ENCODE measurements around the gene CPS1.

CPS1 gene

DNA sequence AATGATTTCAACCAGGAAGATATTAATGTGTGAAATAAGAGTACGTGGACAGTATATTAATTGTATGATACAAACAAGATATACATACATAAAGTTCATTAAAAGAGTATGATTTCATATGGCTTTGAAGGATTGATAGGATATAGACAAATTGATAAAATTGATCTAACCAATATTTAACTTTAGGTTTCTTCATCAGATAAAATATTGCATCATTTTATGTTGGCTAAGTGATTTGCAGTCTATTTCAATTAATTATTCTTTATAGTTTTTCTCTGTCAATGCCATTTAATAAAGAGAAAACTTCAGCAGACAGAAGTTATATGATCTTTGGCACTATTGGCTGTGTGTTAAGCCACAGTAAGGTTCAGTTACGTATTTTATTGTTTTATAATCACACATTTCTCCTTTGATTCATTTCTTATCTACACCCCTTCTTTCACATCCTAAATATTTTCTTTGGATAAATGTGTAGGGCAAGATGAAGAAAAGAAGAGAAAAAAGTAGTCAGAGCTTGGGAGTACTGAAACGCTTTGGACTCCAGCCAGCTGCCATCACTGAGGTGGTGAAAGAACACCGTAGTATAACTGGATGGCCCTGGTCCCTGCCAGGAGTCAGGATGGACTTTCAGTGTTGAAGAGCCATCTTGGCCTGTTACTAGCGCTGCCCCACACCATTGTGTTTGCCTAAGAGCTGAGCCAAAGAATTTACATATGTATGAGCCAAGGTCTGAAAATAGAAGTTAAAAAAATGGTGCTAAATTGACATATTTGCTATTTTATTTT lies 9.8 kb upstream of the CPS1 start:
- no peaks in the 10 kb centered on the region for H3K79me2 ChIP-seq (ENCODE audit: insufficient read depth, low read length)

DNA sequence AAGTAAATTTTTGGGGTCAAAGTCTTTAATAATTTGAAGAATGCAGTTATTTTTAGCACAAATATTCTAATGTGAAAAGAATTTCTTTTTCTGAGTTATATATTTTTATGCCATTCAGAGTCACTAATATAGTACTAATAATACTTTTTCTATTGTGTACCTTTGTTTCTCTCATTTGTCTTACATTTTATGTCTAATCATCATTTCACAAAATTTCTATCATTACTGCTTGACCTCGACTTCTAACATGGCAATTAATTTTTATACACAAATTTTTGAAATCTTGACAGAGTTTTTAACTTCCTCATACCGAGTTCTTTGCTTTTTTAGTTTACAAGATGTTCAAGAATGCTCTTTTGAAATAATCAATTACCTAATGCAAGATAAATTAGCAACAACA lies 8.4 kb upstream of the CPS1 start:
- no peak overlapping the region for H2AFZ ChIP-seq (ENCODE audit: low read length)
- no peak overlapping the region for H3K4me3 ChIP-seq (ENCODE audit: low read length, poor library complexity, severe bottlenecking)
- H3K4me2 ChIP-seq (ENCODE audit: low read depth, low read length, poor library complexity, severe bottlenecking): no peak overlapping the region
- H3K4me1 ChIP-seq (ENCODE audit: insufficient read depth, low read length, poor library complexity, severe bottlenecking): no peaks in the 10 kb centered on the region
- TF ChIP-seq, protein P1, sequence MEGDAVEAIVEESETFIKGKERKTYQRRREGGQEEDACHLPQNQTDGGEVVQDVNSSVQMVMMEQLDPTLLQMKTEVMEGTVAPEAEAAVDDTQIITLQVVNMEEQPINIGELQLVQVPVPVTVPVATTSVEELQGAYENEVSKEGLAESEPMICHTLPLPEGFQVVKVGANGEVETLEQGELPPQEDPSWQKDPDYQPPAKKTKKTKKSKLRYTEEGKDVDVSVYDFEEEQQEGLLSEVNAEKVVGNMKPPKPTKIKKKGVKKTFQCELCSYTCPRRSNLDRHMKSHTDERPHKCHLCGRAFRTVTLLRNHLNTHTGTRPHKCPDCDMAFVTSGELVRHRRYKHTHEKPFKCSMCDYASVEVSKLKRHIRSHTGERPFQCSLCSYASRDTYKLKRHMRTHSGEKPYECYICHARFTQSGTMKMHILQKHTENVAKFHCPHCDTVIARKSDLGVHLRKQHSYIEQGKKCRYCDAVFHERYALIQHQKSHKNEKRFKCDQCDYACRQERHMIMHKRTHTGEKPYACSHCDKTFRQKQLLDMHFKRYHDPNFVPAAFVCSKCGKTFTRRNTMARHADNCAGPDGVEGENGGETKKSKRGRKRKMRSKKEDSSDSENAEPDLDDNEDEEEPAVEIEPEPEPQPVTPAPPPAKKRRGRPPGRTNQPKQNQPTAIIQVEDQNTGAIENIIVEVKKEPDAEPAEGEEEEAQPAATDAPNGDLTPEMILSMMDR (conservative IDR thresholded peaks at IDR 0.05; ENCODE audit: low read length): no peak
- TF ChIP-seq EZH2phosphoT487 (IDR thresholded peaks at IDR 0.05; ENCODE audit: borderline replicate concordance): no peak
- H3K79me2 ChIP-seq (ENCODE audit: insufficient read depth, low read length): no peaks in the 10 kb centered on the region
- H3K36me3 ChIP-seq (ENCODE audit: insufficient read depth, low read length): no peaks in the 10 kb centered on the region
- no peaks in the 10 kb centered on the region for H3K9me3 ChIP-seq (ENCODE audit: insufficient read depth, low read depth, low read length)
- H3K9me2 ChIP-seq (replicated peaks; ENCODE audit: low read depth, low read length): no peaks in the 10 kb centered on the region
- H3K27me3 ChIP-seq (ENCODE audit: insufficient read depth, low read length, poor library complexity, severe bottlenecking): no peaks in the 10 kb centered on the region
- H4K20me1 ChIP-seq (ENCODE audit: insufficient read depth, low read length, poor library complexity, severe bottlenecking): no peaks in the 10 kb centered on the region
- H3K9ac ChIP-seq (ENCODE audit: low read depth, low read length, poor library complexity, severe bottlenecking): no peak overlapping the region
- no peaks in the 10 kb centered on the region for H3F3A ChIP-seq (ENCODE audit: low read depth)

More for the DNA sequence above, 9.8 kb upstream of the CPS1 start:
- H2AFZ ChIP-seq (ENCODE audit: low read length): no peak overlapping the region
- TF ChIP-seq, protein P1 (conservative IDR thresholded peaks at IDR 0.05; ENCODE audit: low read length): no peak
- TF ChIP-seq EZH2phosphoT487 (IDR thresholded peaks at IDR 0.05; ENCODE audit: borderline replicate concordance): no peak
- no peaks in the 10 kb centered on the region for H3K4me1 ChIP-seq (ENCODE audit: insufficient read depth, low read length, poor library complexity, severe bottlenecking)
- H3K4me2 ChIP-seq (ENCODE audit: low read depth, low read length, poor library complexity, severe bottlenecking): no peak overlapping the region
- no peaks in the 10 kb centered on the region for H3K36me3 ChIP-seq (ENCODE audit: insufficient read depth, low read length)
- no peak overlapping the region for H3K4me3 ChIP-seq (ENCODE audit: low read length, poor library complexity, severe bottlenecking)
- no peaks in the 10 kb centered on the region for H3K9me2 ChIP-seq (replicated peaks; ENCODE audit: low read depth, low read length)
- H3K9ac ChIP-seq (ENCODE audit: low read depth, low read length, poor library complexity, severe bottlenecking): no peak overlapping the region
- H4K20me1 ChIP-seq (ENCODE audit: insufficient read depth, low read length, poor library complexity, severe bottlenecking): no peaks in the 10 kb centered on the region
- no peaks in the 10 kb centered on the region for H3F3A ChIP-seq (ENCODE audit: low read depth)
- no peaks in the 10 kb centered on the region for H3K9me3 ChIP-seq (ENCODE audit: insufficient read depth, low read depth, low read length)
- H3K27me3 ChIP-seq (ENCODE audit: insufficient read depth, low read length, poor library complexity, severe bottlenecking): no peaks in the 10 kb centered on the region

DNA sequence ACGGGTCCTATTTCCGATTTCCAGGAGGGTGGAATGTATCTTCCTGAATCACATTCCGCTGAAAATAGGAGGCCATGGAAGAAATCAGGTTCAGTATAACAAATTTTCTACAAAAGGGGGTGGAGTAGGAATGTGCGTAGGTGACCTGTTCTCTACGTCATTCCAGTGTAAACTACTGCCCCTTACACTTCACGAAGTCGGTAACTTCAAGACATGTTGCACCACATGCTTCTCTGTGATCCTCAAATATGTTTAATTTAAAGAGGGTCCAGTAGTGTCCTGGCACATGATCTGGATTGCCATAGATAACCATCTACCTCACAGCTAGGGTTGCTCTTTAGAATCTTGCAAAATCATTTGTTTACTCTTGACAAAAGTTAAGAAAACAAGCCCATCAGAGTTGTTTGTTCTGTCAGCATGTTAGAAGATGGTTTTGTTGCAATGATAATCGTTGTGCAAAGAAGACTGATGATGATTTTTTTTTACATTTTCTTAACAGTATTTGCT lies 7.5 kb upstream of the CPS1 start:
- Histone ChIP-seq H3K9me2 (replicated peaks; ENCODE audit: low read depth, low read length) (no peaks in the 10 kb centered on the region), H3K9ac (ENCODE audit: low read depth, low read length, poor library complexity, severe bottlenecking) (no peak overlapping the region), H2AFZ (ENCODE audit: low read length) (no peak overlapping the region), H3K27me3 (ENCODE audit: insufficient read depth, low read length, poor library complexity, severe bottlenecking) (no peaks in the 10 kb centered on the region), H3K79me2 (ENCODE audit: insufficient read depth, low read length) (no peaks in the 10 kb centered on the region), H3F3A (ENCODE audit: low read depth) (no peaks in the 10 kb centered on the region), H3K36me3 (ENCODE audit: insufficient read depth, low read length) (no peaks in the 10 kb centered on the region), H3K4me2 (ENCODE audit: low read depth, low read length, poor library complexity, severe bottlenecking) (no peak overlapping the region), H3K4me3 (ENCODE audit: low read length, poor library complexity, severe bottlenecking) (no peak overlapping the region), H3K4me1 (ENCODE audit: insufficient read depth, low read length, poor library complexity, severe bottlenecking) (no peaks in the 10 kb centered on the region), H3K9me3 (ENCODE audit: insufficient read depth, low read depth, low read length) (no peaks in the 10 kb centered on the region), H4K20me1 (ENCODE audit: insufficient read depth, low read length, poor library complexity, severe bottlenecking) (no peaks in the 10 kb centered on the region)
- TF ChIP-seq EZH2phosphoT487 (IDR thresholded peaks at IDR 0.05; ENCODE audit: borderline replicate concordance): no peak
- TF ChIP-seq, protein P1 (conservative IDR thresholded peaks at IDR 0.05; ENCODE audit: low read length): no peak
